Dermis blood vessel endothelial cell (primary cell): ENCODE data around the gene TTLL10. TPM values are rescaled to one million over a fixed set of nuclear protein-coding genes. Genes with fewer than 3 reads are reported as not detected.

Source experiments
- DNase-seq: peaks from one replicate; pipeline ENCODE4 v3.0.0; 2010
- total RNA-seq: library from RNA; depleted of rRNA; stranded (reverse); fragments of >200 nt; gene quantifications from 2 replicates; pipeline ENCODE4 v1.2.3, GENCODE V29; 2014

TTLL10 gene
- total RNA-seq, 1 donor from 2014 or later: not detected

GRCh38 chr1:1157914-1158710 lies 15.6 kb upstream of the TTLL10 start:
- peak; percentile 46 for DNase-seq

GRCh38 chr1:1160281-1160930 lies 13.3 kb upstream of the TTLL10 start:
- DNase-seq: no peak

DNA sequence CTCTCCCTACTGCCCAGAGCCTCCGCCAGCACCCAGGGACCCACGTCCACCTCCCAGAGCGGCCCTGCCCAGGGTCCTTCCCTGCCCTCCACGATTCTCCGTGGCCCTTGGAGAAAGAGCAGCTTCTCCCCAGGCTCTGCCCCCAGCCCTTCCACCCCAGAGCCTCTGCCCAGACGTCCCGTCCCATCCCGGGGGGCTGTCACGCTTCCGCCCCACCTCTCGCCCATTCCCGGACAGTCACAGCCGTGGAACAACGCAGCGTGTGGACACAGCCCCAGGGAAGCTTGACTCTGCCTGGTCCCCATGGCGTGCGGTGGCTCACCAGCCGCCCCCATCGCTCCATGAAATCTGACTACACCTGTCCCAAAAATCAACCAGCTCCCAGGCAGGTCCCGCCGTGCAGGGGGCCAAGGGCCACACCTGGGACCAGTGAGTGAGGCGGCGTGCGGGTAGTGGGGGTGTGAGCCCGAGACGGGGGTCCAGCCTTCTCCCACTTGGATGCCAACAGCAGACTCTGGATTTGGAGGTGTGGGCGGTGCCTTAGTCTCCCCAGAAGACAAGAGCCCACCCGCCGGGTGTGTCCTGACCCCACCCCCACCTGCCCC lies 12.5 kb upstream of the TTLL10 start:
- DNase-seq: no peak

- no peak for DNase-seq
Observed at GRCh38 chr1:1161683-1162079, 12.0 kb upstream of the TTLL10 start.

DNA sequence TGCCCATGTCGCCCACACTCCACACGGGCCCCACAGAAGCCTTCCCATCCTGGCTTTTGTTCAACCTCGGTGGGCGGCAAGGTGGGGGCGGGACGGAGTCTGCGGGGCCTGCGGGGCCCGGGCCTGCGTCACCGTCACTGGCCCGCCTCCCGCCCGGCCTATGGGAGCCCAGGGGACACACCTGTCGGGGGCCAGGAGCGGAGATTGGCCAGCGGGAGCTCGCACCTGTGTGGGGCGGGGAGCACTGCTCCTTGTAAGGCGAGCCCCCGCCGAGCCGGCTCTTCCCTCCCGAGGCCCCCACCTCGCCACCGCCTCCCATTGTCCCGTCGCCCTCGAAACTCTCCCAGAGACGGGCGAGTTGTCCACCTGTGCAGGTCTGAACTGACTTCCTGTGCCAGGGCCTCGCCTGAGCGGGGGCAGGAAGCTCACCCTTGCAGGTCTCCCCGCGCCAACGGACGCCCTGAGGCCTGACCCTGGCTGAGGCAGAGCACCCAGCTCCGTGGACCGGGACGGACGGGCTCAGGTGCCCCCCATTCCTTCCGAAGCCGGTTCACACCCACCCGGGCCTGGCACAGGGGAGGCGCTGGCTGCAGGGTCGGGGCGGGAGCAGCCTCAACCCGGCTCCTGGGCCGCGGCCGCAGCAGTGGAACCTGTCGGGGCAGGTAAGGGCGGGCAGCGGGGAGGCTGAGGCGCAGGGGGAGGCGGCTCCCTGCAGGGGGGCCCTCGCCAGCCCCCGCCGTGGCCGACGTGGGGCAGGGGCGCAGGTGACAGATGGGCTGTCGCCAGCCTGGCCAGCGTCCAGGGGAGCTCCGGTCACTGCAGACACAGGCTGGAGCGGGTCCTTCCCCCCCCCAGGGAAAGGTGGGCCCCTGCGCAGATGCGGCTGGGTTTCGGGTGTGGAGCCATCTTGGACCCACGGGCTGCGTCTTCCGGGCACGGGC lies 10.8 kb upstream of the TTLL10 start:
- no peak for DNase-seq

DNA sequence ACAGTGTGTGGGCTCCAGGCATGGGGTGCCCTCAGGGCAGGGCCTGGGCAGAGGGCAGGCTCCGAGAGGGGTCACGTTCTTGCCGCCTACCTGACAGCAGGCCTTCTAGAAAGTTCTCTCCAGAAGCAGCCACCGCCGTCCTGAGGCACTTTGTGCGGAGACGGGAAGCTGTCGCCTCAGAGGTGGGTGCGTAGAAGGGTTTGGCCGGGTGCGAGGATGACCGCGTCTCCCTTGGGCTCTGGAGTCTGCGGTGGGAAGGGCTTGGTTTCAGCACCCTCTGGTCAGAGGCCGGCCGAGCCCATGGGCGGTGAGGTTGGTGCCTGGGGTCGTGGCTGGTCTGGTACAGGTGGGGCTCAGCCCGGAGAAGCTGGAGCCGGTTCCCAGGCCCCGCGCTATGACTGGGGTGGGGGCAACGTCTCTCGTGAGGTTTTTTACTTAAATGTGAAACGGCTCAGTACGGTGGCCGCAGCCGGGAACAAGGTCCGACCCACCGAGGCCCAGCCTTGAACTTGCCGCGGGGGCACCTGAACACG lies 10.1 kb upstream of the TTLL10 start:
- DNase-seq: no peak

GRCh38 chr1:1164361-1164700 lies 9.3 kb upstream of the TTLL10 start:
- no peak for DNase-seq

- no peak for DNase-seq
Observed at GRCh38 chr1:1164701-1165451, 8.8 kb upstream of the TTLL10 start.

DNA sequence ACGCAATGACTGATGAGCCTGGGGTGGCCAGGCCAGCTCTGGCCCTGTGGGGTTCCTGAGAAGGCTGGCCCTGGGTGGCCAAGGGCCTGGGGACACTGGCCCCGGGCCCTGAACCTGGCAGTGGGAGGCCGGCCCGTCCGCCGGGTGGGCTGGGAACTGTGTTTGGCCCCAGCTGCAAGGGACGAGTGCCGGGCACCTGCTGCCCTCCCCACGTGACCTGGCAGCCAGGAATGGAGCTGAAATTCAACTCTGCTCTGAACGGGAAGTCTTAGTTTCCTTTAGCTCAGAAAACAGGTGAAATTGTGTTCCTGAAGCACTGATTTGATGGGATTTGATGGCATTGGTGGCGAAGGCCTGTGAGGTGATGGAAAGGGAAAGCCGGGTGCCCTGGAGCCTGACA lies 8.2 kb upstream of the TTLL10 start:
- DNase-seq: no peak

DNA sequence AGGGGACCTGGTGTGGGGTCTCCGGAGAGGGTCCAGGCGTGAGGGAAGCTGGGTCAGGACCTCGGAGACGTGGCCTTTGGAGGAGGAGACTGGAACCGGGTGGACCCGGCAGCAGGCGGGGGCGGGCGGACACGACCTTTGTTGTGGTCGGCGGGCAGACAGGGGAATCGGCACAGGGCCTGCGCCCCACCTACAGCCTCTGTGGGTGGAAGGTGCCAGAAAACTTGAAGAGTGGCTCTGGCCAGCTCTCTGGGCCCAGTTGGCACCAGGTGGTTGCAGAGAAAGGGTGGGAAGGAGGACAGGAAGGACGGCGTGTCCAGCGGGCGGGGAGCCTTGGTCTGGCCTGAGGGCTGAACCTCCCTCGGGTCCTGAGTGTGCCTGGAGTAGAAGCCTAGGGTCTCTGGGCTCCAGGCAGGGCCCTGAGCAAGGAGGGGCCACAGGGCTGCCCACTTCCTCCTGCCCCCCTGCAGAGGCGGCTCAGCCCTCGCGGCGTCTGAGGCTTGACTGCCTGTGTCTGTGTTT lies 7.7 kb upstream of the TTLL10 start:
- no peak for DNase-seq

GRCh38 chr1:1166642-1167397 lies 6.9 kb upstream of the TTLL10 start:
- no peak for DNase-seq

GRCh38 chr1:1167398-1167821 lies 6.3 kb upstream of the TTLL10 start:
- no peak for DNase-seq

GRCh38 chr1:1167841-1168450 lies 5.7 kb upstream of the TTLL10 start:
- DNase-seq: no peak

GRCh38 chr1:1168451-1169411 lies 4.9 kb upstream of the TTLL10 start:
- no peak for DNase-seq

GRCh38 chr1:1169429-1170214 lies 4.1 kb upstream of the TTLL10 start:
- DNase-seq: no peak

GRCh38 chr1:1170215-1171091 lies 3.2 kb upstream of the TTLL10 start:
- DNase-seq: no peak

GRCh38 chr1:1171161-1171545 lies 2.5 kb upstream of the TTLL10 start:
- DNase-seq: no peak
